GM12878 (cell line): Measurements from ENCODE around the gene CTBS.

Experiments used
- CTCF ChIP-seq, 3 experiments: IDR thresholded peaks in 2 of 3; conservative IDR thresholded peaks in 1 of 3; 2 replicates each; pipeline ENCODE4 v1.5.1; 2011; ENCODE audit warnings: low read depth in 3 of 3, low read length in 3 of 3, mild to moderate bottlenecking in 3 of 3, control low read depth in 2 of 3, moderate library complexity in 2 of 3, inconsistent platforms in 1 of 3, mixed read lengths in 1 of 3; ENCODE audit not compliant: control insufficient read depth in 2 of 3, insufficient read depth in 1 of 3; ENCODE audit errors: extremely low read depth in 1 of 3
- ELK1 ChIP-seq: IDR thresholded peaks from 2 replicates; pipeline ENCODE4 v1.6.1; 2012; ENCODE audit warnings: low read depth, low read length, improper control_type of control experiment
- FOS ChIP-seq: IDR thresholded peaks from 3 replicates; pipeline ENCODE4 v1.6.1; 2011; ENCODE audit warnings: borderline replicate concordance; ENCODE audit not compliant: insufficient read length; ENCODE audit errors: extremely low read depth
- FOXM1 ChIP-seq: IDR thresholded peaks from 2 replicates; pipeline ENCODE4 v1.6.1; 2012; ENCODE audit warnings: low read depth, mild to moderate bottlenecking, inconsistent platforms, low read length, moderate library complexity
- JUNB ChIP-seq: IDR thresholded peaks from 2 replicates; pipeline ENCODE4 v1.6.1; 2016; ENCODE audit warnings: antibody characterized with exemption, mild to moderate bottlenecking
- MAX ChIP-seq: IDR thresholded peaks from 2 replicates; pipeline ENCODE4 v1.6.1; 2012; ENCODE audit warnings: low read depth, low read length, improper control_type of control experiment
- NRF1 ChIP-seq: conservative IDR thresholded peaks from 2 replicates; pipeline ENCODE4 v1.6.1; 2011; ENCODE audit warnings: mild to moderate bottlenecking, low read depth, low read length, improper control_type of control experiment
- POLR2A ChIP-seq: IDR thresholded peaks from 2 replicates; pipeline ENCODE4 v1.6.1; 2011; ENCODE audit warnings: low read depth, mild to moderate bottlenecking, low read length
- POLR2AphosphoS5 ChIP-seq: IDR thresholded peaks from 2 replicates; pipeline ENCODE4 v1.6.1; 2011; ENCODE audit warnings: mild to moderate bottlenecking, low read length, inconsistent platforms
- SIX5 ChIP-seq: IDR thresholded peaks from 2 replicates; pipeline ENCODE4 v1.6.1; 2011; ENCODE audit warnings: mild to moderate bottlenecking, low read depth, low read length, moderate library complexity; ENCODE audit not compliant: severe bottlenecking
- SMC3 ChIP-seq: IDR thresholded peaks from 2 replicates; pipeline ENCODE4 v1.6.1; 2011; ENCODE audit warnings: low read length, improper control_type of control experiment, borderline replicate concordance
- TCF12 ChIP-seq: IDR thresholded peaks from 2 replicates; pipeline ENCODE4 v1.6.1; 2011; ENCODE audit warnings: low read depth, mild to moderate bottlenecking, low read length
- ZBTB33 ChIP-seq: fragments of 450-650 bp; IDR thresholded peaks from 2 replicates; pipeline ENCODE4 v1.6.1; 2017; ENCODE audit warnings: mild to moderate bottlenecking

GRCh38 chr1:84524590-84524989 is 49.6 kb downstream of the CTBS start:
- TF ChIP-seq CTCF (IDR thresholded peaks at IDR 0.05 in 2 of 3, conservative IDR thresholded peaks at IDR 0.05 in 1 of 3; ENCODE audit: control insufficient read depth in 2 of 3, extremely low read depth in 1 of 3, insufficient read depth in 1 of 3, low read depth in 3 of 3, low read length in 3 of 3) = no peak
- no peak for TF ChIP-seq NRF1
- no peak for TF ChIP-seq POLR2AphosphoS5
- TF ChIP-seq SIX5 = no peak
- TF ChIP-seq ELK1 = no peak
- TF ChIP-seq FOXM1 = no peak
- no peak for TF ChIP-seq FOS
- no peak for TF ChIP-seq TCF12
- TF ChIP-seq MAX = no peak
- no peak for TF ChIP-seq ZBTB33
- no peak for TF ChIP-seq SMC3
- no peak for TF ChIP-seq JUNB
- no peak for TF ChIP-seq POLR2A
